Fibroblast of upper back skin (primary cell): ENCODE data around the gene ATP7A.
A peak's percentile ranks its signal among the peaks of the same experiment; 100 is the strongest.
"Not testable (repeated sequence)": the region's sequence is repeated elsewhere in the genome, so short reads cannot be mapped to it uniquely, and the experiment has no call there.

Experiments
- DNase-seq: peaks from one replicate; pipeline ENCODE4 v3.0.0-alpha.2; 2013

ATP7A gene

GRCh38 chrX:77910108-77910840, at the start of gene ATP7A:
Gene ATP7A (plus strand): TSS chrX:77910693. CDS start chrX:77971642, 60,949 bp downstream.
- peak; percentile 91 for DNase-seq

GRCh38 chrX:77875372-77875771, 35.1 kb upstream of the ATP7A start:
- DNase-seq, result no peak

- DNase-seq, result not testable (repeated sequence)
Observed at GRCh38 chrX:77881418-77881817, 29.1 kb upstream of the ATP7A start.

- no peak for DNase-seq
Observed at GRCh38 chrX:77892887-77893286, 17.6 kb upstream of the ATP7A start.

- DNase-seq, result no peak
Observed at GRCh38 chrX:77893713-77894112, 16.8 kb upstream of the ATP7A start.

- DNase-seq, result peak; percentile 97
Observed at GRCh38 chrX:77894921-77895886, 15.3 kb upstream of the ATP7A start, which contains the start of gene MAGT1. Gene MAGT1 (minus strand): TSS chrX:77895435. CDS start chrX:77895410, 25 bp downstream.

GRCh38 chrX:77899081-77899828, 11.2 kb upstream of the ATP7A start, which contains the start of gene COX7B:
Gene COX7B (plus strand): TSS chrX:77899468. CDS start chrX:77899554, 86 bp downstream.
- peak; percentile 98 for DNase-seq

- no peak for DNase-seq
Observed at GRCh38 chrX:77900688-77901087, 9.8 kb upstream of the ATP7A start.

GRCh38 chrX:77901506-77901905, 9.0 kb upstream of the ATP7A start:
- DNase-seq, result no peak

- DNase-seq, result no peak
Observed at GRCh38 chrX:77917294-77917933, 6.9 kb downstream of the ATP7A start.

GRCh38 chrX:77918568-77918967, 8.1 kb downstream of the ATP7A start:
- peak; percentile 25 for DNase-seq

GRCh38 chrX:77919370-77919769, 8.9 kb downstream of the ATP7A start:
- not testable (repeated sequence) for DNase-seq

GRCh38 chrX:77922787-77923186, 12.3 kb downstream of the ATP7A start:
- no peak for DNase-seq

- no peak for DNase-seq
Observed at GRCh38 chrX:77924320-77924859, 13.9 kb downstream of the ATP7A start.

- DNase-seq, result no peak
Observed at GRCh38 chrX:77925764-77926163, 15.3 kb downstream of the ATP7A start.

- no peak for DNase-seq
Observed at GRCh38 chrX:77930581-77930980, 20.1 kb downstream of the ATP7A start.

- DNase-seq, result no peak
Observed at GRCh38 chrX:77935886-77936285, 25.4 kb downstream of the ATP7A start.

- no peak for DNase-seq
Observed at GRCh38 chrX:77936299-77936698, 25.8 kb downstream of the ATP7A start.

GRCh38 chrX:77937291-77937690, 26.8 kb downstream of the ATP7A start:
- no peak for DNase-seq

- no peak for DNase-seq
Observed at GRCh38 chrX:77938083-77938680, 27.7 kb downstream of the ATP7A start.

GRCh38 chrX:77945031-77945430, 34.5 kb downstream of the ATP7A start:
- not testable (repeated sequence) for DNase-seq
